ENCODE data around the gene WIPF1. TPM values are rescaled to one million over a fixed set of nuclear protein-coding genes. Genes with fewer than 3 reads are reported as not detected.

The WIPF1 gene
- total RNA-seq, 1 experiment from 2014 or later: 6.4 TPM

- TF ChIP-seq HMGA2 (CRISPR knock-in tag; IDR thresholded peaks at IDR 0.05) (no peak), GRHL2 (CRISPR knock-in tag; IDR thresholded peaks at IDR 0.05; ENCODE audit: insufficient replicate concordance, severe bottlenecking) (no peak), ZNF232 (CRISPR knock-in tag; IDR thresholded peaks at IDR 0.05) (no peak)
- TF ChIP-seq, protein P1, sequence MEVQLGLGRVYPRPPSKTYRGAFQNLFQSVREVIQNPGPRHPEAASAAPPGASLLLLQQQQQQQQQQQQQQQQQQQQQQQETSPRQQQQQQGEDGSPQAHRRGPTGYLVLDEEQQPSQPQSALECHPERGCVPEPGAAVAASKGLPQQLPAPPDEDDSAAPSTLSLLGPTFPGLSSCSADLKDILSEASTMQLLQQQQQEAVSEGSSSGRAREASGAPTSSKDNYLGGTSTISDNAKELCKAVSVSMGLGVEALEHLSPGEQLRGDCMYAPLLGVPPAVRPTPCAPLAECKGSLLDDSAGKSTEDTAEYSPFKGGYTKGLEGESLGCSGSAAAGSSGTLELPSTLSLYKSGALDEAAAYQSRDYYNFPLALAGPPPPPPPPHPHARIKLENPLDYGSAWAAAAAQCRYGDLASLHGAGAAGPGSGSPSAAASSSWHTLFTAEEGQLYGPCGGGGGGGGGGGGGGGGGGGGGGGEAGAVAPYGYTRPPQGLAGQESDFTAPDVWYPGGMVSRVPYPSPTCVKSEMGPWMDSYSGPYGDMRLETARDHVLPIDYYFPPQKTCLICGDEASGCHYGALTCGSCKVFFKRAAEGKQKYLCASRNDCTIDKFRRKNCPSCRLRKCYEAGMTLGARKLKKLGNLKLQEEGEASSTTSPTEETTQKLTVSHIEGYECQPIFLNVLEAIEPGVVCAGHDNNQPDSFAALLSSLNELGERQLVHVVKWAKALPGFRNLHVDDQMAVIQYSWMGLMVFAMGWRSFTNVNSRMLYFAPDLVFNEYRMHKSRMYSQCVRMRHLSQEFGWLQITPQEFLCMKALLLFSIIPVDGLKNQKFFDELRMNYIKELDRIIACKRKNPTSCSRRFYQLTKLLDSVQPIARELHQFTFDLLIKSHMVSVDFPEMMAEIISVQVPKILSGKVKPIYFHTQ (CRISPR knock-in tag; IDR thresholded peaks at IDR 0.05): no peak
- TF ChIP-seq, protein P2, sequence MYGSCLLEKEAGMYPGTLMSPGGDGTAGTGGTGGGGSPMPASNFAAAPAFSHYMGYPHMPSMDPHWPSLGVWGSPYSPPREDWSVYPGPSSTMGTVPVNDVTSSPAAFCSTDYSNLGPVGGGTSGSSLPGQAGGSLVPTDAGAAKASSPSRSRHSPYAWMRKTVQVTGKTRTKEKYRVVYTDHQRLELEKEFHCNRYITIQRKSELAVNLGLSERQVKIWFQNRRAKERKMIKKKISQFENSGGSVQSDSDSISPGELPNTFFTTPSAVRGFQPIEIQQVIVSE (CRISPR knock-in tag; IDR thresholded peaks at IDR 0.05; ENCODE audit: borderline replicate concordance): no peak
- TF ChIP-seq, protein P3, sequence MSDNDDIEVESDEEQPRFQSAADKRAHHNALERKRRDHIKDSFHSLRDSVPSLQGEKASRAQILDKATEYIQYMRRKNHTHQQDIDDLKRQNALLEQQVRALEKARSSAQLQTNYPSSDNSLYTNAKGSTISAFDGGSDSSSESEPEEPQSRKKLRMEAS (CRISPR knock-in tag; IDR thresholded peaks at IDR 0.05): no peak
Observed at GRCh38 chr2:174518395-174518794, 79.2 kb downstream of the WIPF1 start (continued).

DNA sequence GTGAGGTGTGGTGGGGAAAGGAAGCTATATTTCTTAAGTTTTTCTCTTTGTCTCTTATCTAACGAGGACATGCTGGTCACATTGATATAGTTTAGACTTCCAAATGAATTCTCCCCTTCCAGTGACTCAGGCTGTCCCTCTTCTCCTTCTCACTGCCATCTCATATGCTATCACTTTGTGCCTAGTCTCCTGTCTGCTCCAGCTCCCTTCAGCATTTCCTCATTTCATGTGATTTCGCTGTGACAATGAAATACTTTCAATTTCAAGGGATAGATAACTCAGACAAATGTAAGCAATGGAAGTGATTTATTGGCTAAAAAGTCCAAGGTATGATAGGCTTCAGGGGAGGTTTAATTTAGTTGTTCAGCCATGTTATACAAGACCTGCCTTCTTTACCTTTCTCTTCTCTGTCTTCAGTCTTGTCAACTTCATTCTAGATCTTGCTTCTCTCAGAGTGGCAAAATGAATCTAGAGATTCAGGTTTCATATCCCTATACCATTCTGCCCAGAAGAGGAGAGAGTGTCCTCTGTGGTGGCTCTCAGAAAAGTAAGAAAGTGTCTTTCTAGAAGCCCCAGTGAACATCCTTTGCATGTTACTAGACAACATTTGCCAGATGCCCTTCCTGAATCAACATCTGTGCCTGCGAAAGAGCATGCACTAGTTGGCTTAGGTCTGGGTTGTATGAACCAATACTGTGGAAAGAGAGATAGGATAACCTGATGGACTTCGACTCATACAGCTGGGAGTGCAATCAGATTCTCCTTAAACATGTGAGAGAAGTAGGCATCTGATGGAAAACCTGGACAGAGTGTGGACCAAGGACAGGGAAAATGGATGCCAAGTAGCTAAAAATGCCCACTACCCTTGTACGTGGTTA lies 80.9 kb downstream of the WIPF1 start:
- Mint-ChIP-seq H3K4me3 (no peak overlapping the region), H3K27ac (no peak overlapping the region), H3K36me3 (peaks cover 27% of the 10 kb centered on the region), H3K27me3 (ENCODE audit: low read depth) (peaks cover 6% of the 10 kb centered on the region), H3K4me1 (no peaks in the 10 kb centered on the region), H3K9me3 (peaks cover 44% of the 10 kb centered on the region)
- DNase-seq (ENCODE audit: low spot score) (no peak), ATAC-seq (no peak)
- no peak for TF ChIP-seq ZNF138 (CRISPR knock-in tag; conservative IDR thresholded peaks at IDR 0.05)
- TF ChIP-seq HMGA2 (CRISPR knock-in tag; IDR thresholded peaks at IDR 0.05): no peak
- TF ChIP-seq, protein P4, sequence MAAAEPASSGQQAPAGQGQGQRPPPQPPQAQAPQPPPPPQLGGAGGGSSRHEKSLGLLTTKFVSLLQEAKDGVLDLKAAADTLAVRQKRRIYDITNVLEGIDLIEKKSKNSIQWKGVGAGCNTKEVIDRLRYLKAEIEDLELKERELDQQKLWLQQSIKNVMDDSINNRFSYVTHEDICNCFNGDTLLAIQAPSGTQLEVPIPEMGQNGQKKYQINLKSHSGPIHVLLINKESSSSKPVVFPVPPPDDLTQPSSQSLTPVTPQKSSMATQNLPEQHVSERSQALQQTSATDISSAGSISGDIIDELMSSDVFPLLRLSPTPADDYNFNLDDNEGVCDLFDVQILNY (CRISPR knock-in tag; IDR thresholded peaks at IDR 0.05): no peak
- TF ChIP-seq CBFB (CRISPR knock-in tag; IDR thresholded peaks at IDR 0.05; ENCODE audit: low read depth): no peak
- no peak for TF ChIP-seq NFATC4 (CRISPR knock-in tag; IDR thresholded peaks at IDR 0.05)
- TF ChIP-seq NFE2L1 (CRISPR knock-in tag; IDR thresholded peaks at IDR 0.05): no peak
- TF ChIP-seq EMX1 (CRISPR knock-in tag; IDR thresholded peaks at IDR 0.05): no peak
- TF ChIP-seq FOXJ3 (CRISPR knock-in tag; IDR thresholded peaks at IDR 0.05; ENCODE audit: borderline replicate concordance): no peak
- TF ChIP-seq SOX15 (CRISPR knock-in tag; IDR thresholded peaks at IDR 0.05): no peak
- TF ChIP-seq, protein P5, sequence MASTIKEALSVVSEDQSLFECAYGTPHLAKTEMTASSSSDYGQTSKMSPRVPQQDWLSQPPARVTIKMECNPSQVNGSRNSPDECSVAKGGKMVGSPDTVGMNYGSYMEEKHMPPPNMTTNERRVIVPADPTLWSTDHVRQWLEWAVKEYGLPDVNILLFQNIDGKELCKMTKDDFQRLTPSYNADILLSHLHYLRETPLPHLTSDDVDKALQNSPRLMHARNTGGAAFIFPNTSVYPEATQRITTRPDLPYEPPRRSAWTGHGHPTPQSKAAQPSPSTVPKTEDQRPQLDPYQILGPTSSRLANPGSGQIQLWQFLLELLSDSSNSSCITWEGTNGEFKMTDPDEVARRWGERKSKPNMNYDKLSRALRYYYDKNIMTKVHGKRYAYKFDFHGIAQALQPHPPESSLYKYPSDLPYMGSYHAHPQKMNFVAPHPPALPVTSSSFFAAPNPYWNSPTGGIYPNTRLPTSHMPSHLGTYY (CRISPR knock-in tag; IDR thresholded peaks at IDR 0.05): no peak
- TF ChIP-seq ZNF263 (CRISPR knock-in tag; IDR thresholded peaks at IDR 0.05; ENCODE audit: low read depth): no peak
- TF ChIP-seq SMAD4 (CRISPR knock-in tag; IDR thresholded peaks at IDR 0.05): no peak
- TF ChIP-seq USF2 (CRISPR knock-in tag; IDR thresholded peaks at IDR 0.05): no peak
- no peak for TF ChIP-seq MYBL2 (CRISPR knock-in tag; IDR thresholded peaks at IDR 0.05)
- TF ChIP-seq ELF4 (CRISPR knock-in tag; IDR thresholded peaks at IDR 0.05; ENCODE audit: low read depth): no peak
- TF ChIP-seq IRF2 (CRISPR knock-in tag; IDR thresholded peaks at IDR 0.05; ENCODE audit: borderline replicate concordance, low read depth): no peak
- TF ChIP-seq TP53 (CRISPR knock-in tag; IDR thresholded peaks at IDR 0.05): no peak
- TF ChIP-seq PRDM15 (CRISPR knock-in tag; IDR thresholded peaks at IDR 0.05): no peak
- TF ChIP-seq SMAD3 (CRISPR knock-in tag; IDR thresholded peaks at IDR 0.05; ENCODE audit: borderline replicate concordance): no peak
- ChIA-PET POLR2A (no interaction called here), CTCF (no interaction called here)

All from WTC11 (cell line).